H1 (cell line): ENCODE data around the gene MORC4. TPM values are rescaled to one million over a fixed set of nuclear protein-coding genes. Genes with fewer than 3 reads are reported as not detected.

Experiments used
- CTCF ChIA-PET: fragments of 300-600 bp; sonication (Branson Sonifier 250); formaldehyde crosslinking; loops from one replicate; lab custom pipeline; 2021; ENCODE audit not compliant: partially characterized antibody; lab: Charles Lee
- POLR2A ChIA-PET: fragments of 300-600 bp; sonication (Branson Sonifier 250); formaldehyde crosslinking; loops from one replicate; lab custom pipeline; 2021; ENCODE audit warnings: inconsistent platforms; ENCODE audit not compliant: partially characterized antibody; lab: Charles Lee
- DNase-seq, 2 experiments: peaks; one replicate each; pipeline versions ENCODE4 v3.0.0 to v3.0.0-alpha.2; 2010 to 2022; ENCODE audit warnings: low spot score in 2 of 2, low read depth in 1 of 2, mixed read lengths in 1 of 2
- FAIRE-seq: peaks from 2 replicates; lab custom pipeline; 2011; peaks lifted over from hg19 to GRCh38; lab: Jason Lieb, UNC
- H2AFZ ChIP-seq: 2 replicates; pipeline ENCODE4 v1.8.1; 2012; ENCODE audit warnings: low read length, inconsistent platforms
- H2AK5ac ChIP-seq: 2 replicates; pipeline ENCODE4 v1.6.1; 2013; ENCODE audit warnings: low read depth, low read length
- H2BK120ac ChIP-seq: replicated peaks from 2 replicates; pipeline ENCODE3; 2013; ENCODE audit warnings: low read depth, low read length, inconsistent platforms
- H2BK12ac ChIP-seq: 2 replicates; pipeline ENCODE4 v1.6.1; 2013; ENCODE audit warnings: low read depth, low read length
- H2BK15ac ChIP-seq: 2 replicates; pipeline ENCODE4 v1.6.1; 2013; ENCODE audit warnings: low read length
- H2BK20ac ChIP-seq: 2 replicates; pipeline ENCODE4 v1.6.1; 2013; ENCODE audit warnings: low read length
- H2BK5ac ChIP-seq: 2 replicates; pipeline ENCODE4 v1.6.1; 2013; ENCODE audit warnings: low read depth, low read length
- H3K14ac ChIP-seq: 2 replicates; pipeline ENCODE4 v1.6.1; 2013; ENCODE audit warnings: inconsistent platforms; ENCODE audit not compliant: insufficient read length
- H3K18ac ChIP-seq: 2 replicates; pipeline ENCODE4 v1.6.1; 2013; ENCODE audit warnings: low read length; ENCODE audit errors: extremely low read depth
- H3K23ac ChIP-seq: 2 replicates; pipeline ENCODE4 v1.6.1; 2013; ENCODE audit warnings: inconsistent platforms; ENCODE audit not compliant: insufficient read length
- H3K23me2 ChIP-seq: 2 replicates; pipeline ENCODE4 v1.6.1; 2013; ENCODE audit warnings: low read depth, low read length
- H3K27ac ChIP-seq: 2 replicates; pipeline ENCODE4 v1.6.1; 2011; ENCODE audit warnings: low read depth, low read length, inconsistent platforms
- H3K27me3 ChIP-seq, 4 experiments: replicated peaks in 1 of 4; 1 replicate in 1 of 4; 2 replicates in 3 of 4; pipeline versions ENCODE4 v1.6.1 to v1.8.1; 2011 to 2013; ENCODE audit warnings: low read length in 3 of 4, mild to moderate bottlenecking in 3 of 4, inconsistent platforms in 2 of 4, mixed read lengths in 2 of 4, moderate library complexity in 1 of 4; ENCODE audit not compliant: control insufficient read depth in 3 of 4, insufficient read depth in 3 of 4; ENCODE audit errors: extremely low read depth in 1 of 4
- H3K36me3 ChIP-seq, 4 experiments: 2 replicates each; pipeline versions ENCODE4 v1.6.1 to v1.8.1; 2011 to 2013; ENCODE audit warnings: mild to moderate bottlenecking in 4 of 4, low read length in 3 of 4, moderate library complexity in 2 of 4, control low read depth in 1 of 4, inconsistent platforms in 1 of 4; ENCODE audit not compliant: insufficient read depth in 4 of 4, control insufficient read depth in 2 of 4
- H3K4ac ChIP-seq: replicated peaks from 2 replicates; pipeline ENCODE3; 2013; ENCODE audit warnings: low read length, low read depth, mixed read lengths, inconsistent platforms; ENCODE audit not compliant: insufficient read length
- H3K4me1 ChIP-seq, 4 experiments: replicated peaks in 1 of 4; 1 replicate in 1 of 4; 2 replicates in 3 of 4; pipeline versions ENCODE4 v1.6.1 to v1.8.1; 2011 to 2013; ENCODE audit warnings: low read length in 3 of 4, inconsistent platforms in 2 of 4, mixed read lengths in 1 of 4; ENCODE audit not compliant: insufficient read depth in 4 of 4, control insufficient read depth in 3 of 4
- H3K4me2 ChIP-seq, 2 experiments: 2 replicates each; pipeline versions ENCODE4 v1.6.1 to v1.8.1; 2011 to 2013; ENCODE audit warnings: low read depth in 2 of 2, low read length in 2 of 2, control low read depth in 1 of 2, inconsistent platforms in 1 of 2, mild to moderate bottlenecking in 1 of 2; ENCODE audit not compliant: insufficient read depth in 1 of 2
- H3K4me3 ChIP-seq, 4 experiments: fragments of 200-600, 300-600 bp in 1 of 4; sonication (generic), shearing (Covaris generic), sonication (Bioruptor Twin) in 1 of 4; 2 replicates each; pipeline versions ENCODE4 v1.5.1 to v1.8.1; 2011 to 2016; ENCODE audit warnings: low read length in 4 of 4, low read depth in 3 of 4, control low read depth in 2 of 4, inconsistent platforms in 2 of 4, mild to moderate bottlenecking in 2 of 4, mixed read lengths in 1 of 4, moderate library complexity in 1 of 4; ENCODE audit not compliant: insufficient read depth in 2 of 4; ENCODE audit errors: extremely low read depth in 1 of 4
- H3K56ac ChIP-seq: replicated peaks from 2 replicates; pipeline ENCODE3; 2013; ENCODE audit warnings: low read depth, mild to moderate bottlenecking, mixed read lengths, low read length, inconsistent platforms; ENCODE audit not compliant: insufficient read length
- H3K79me1 ChIP-seq: 2 replicates; pipeline ENCODE4 v1.6.1; 2013; ENCODE audit warnings: low read depth, low read length, control low read depth
- H3K79me2 ChIP-seq, 2 experiments: 2 replicates each; pipeline versions ENCODE4 v1.6.1 to v1.8.1; 2012 to 2013; ENCODE audit warnings: low read length in 2 of 2, mild to moderate bottlenecking in 2 of 2, inconsistent platforms in 1 of 2; ENCODE audit not compliant: insufficient read depth in 2 of 2, control insufficient read depth in 1 of 2
- H3K9ac ChIP-seq, 4 experiments: replicated peaks in 1 of 4; 1 replicate in 1 of 4; 2 replicates in 3 of 4; pipeline versions ENCODE4 v1.6.1 to v1.8.1; 2011 to 2013; ENCODE audit warnings: low read depth in 3 of 4, low read length in 3 of 4, control low read depth in 2 of 4, mild to moderate bottlenecking in 2 of 4, moderate library complexity in 2 of 4, inconsistent platforms in 1 of 4; ENCODE audit errors: extremely low read depth in 1 of 4
- H3K9me3 ChIP-seq, 2 experiments: 2 replicates each; pipeline versions ENCODE4 v1.6.1 to v1.8.1; 2012 to 2013; ENCODE audit warnings: mild to moderate bottlenecking in 2 of 2, moderate library complexity in 2 of 2, control low read depth in 1 of 2, inconsistent platforms in 1 of 2, low read depth in 1 of 2, low read length in 1 of 2, mixed read lengths in 1 of 2; ENCODE audit not compliant: insufficient read depth in 2 of 2
- H4K20me1 ChIP-seq, 2 experiments: replicated peaks in 1 of 2; 2 replicates each; pipeline versions ENCODE3 to v1.8.1; 2011 to 2013; ENCODE audit warnings: inconsistent platforms in 2 of 2, low read length in 2 of 2, mild to moderate bottlenecking in 1 of 2; ENCODE audit not compliant: insufficient read depth in 2 of 2, control insufficient read depth in 1 of 2
- H4K5ac ChIP-seq: 2 replicates; pipeline ENCODE4 v1.6.1; 2013; ENCODE audit warnings: low read length, low read depth, mixed read lengths, inconsistent platforms; ENCODE audit not compliant: insufficient read length
- H4K8ac ChIP-seq: 2 replicates; pipeline ENCODE4 v1.8.0; 2013; ENCODE audit warnings: mild to moderate bottlenecking, moderate library complexity, low read length, inconsistent platforms; ENCODE audit not compliant: insufficient read depth; ENCODE audit errors: extremely low read depth
- H4K91ac ChIP-seq: replicated peaks from 2 replicates; pipeline ENCODE3; 2013; ENCODE audit warnings: low read length, mixed read lengths, inconsistent platforms; ENCODE audit not compliant: insufficient read length
- TBP ChIP-seq: IDR thresholded peaks from 2 replicates; pipeline ENCODE4 v1.6.1; 2011; ENCODE audit warnings: low read depth, low read length, improper control_type of control experiment
- WGBS, 2 experiments: shearing (Covaris generic) in 1 of 2; methylation state at CpG; one replicate each; pipeline versions ENCODE4 v1.1.6 to v1.1.7; 2013 to 2015; ENCODE audit warnings: low lambda C conversion rate in 2 of 2, mixed read lengths in 2 of 2, inconsistent platforms in 1 of 2, low coverage in 1 of 2, missing lambda C conversion rate in 1 of 2; ENCODE audit not compliant: insufficient replicate concordance in 2 of 2, insufficient coverage in 1 of 2, insufficient read length in 1 of 2; ENCODE audit errors: extremely low coverage in 1 of 2, missing lambda C conversion rate in 1 of 2; 5-methylcytosine and 5-hydroxymethylcytosine counted together
- polyA plus RNA-seq, 7 experiments: library from polyadenylated mRNA; depleted of rRNA in 3 of 7; stranded (reverse) in 5 of 7; unstranded in 2 of 7; fragments of >200 nt in 5 of 7; fragments of 200-250 nt in 2 of 7; gene quantifications; 1 replicate in 5 of 7; 2 replicates in 1 of 7; 4 replicates in 1 of 7; pipeline versions ENCODE4 v1.2.1 to v1.2.3, GENCODE V29; 2011 to 2013; ENCODE audit warnings: missing spikeins in 2 of 7, mixed read lengths in 2 of 7
- total RNA-seq: library from RNA; stranded (reverse); fragmentation: NEBNext Ultra II Directional; extraction: Animal tissue kit (Norgen Biotek cat#: 25700); gene quantifications from 2 replicates; pipeline ENCODE4 v1.2.1, GENCODE V29; 2021

Gene MORC4
- total and polyA plus RNA-seq, 2 of the 8 experiments (the other 6 are each of a cell fraction or from before 2014, with no cell fraction given): 1.4 to 2.5 TPM

DNA sequence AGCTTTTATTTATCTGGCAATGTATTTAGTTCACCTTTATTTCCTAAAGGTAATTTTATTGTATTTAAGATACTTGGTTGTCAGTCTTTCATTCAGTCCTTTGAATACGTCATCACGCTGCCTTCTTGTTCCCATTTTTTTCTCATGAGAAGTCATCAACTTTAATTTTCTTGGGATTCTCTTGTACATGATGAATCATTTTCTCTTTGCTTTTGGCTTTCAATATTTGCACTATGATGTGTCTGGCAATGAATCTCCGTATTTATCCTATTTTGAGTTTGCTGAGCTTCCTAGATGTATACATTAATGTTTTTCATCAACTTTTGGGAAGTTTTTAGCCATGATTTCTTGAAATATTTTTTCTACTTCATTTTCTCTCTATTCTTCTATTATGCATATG, 51.4 kb downstream of the MORC4 start:
- Histone ChIP-seq H3K36me3 (no peaks in the 10 kb centered on the region), H2BK20ac (no peak overlapping the region), H2BK15ac (no peak overlapping the region), H3K79me2 (no peaks in the 10 kb centered on the region), H3K27me3 (no peaks in the 10 kb centered on the region), H3K79me1 (no peaks in the 10 kb centered on the region), H3K4me3 (no peak overlapping the region), H2BK5ac (no peak overlapping the region), H3K4ac (no peak overlapping the region), H3K23me2 (no peaks in the 10 kb centered on the region), H3K4me2 (no peak overlapping the region), H2BK120ac (no peak overlapping the region), H3K56ac (no peak overlapping the region), H4K8ac (no peak overlapping the region), H3K18ac (no peak overlapping the region), H4K20me1 (no peaks in the 10 kb centered on the region), H3K14ac (no peak overlapping the region), H3K9me3 (no peaks in the 10 kb centered on the region), H3K23ac (no peak overlapping the region), H3K9ac (no peak overlapping the region), H3K4me1 (no peaks in the 10 kb centered on the region), H3K27ac (no peak overlapping the region), H4K91ac (no peak overlapping the region), H4K5ac (no peak overlapping the region), H2AFZ (no peak overlapping the region), H2AK5ac (no peak overlapping the region), H2BK12ac (no peak overlapping the region)
- DNase-seq (no peak), FAIRE-seq (no peak)
- CTCF ChIA-PET: no interaction called here
- POLR2A ChIA-PET: no interaction called here
- TF ChIP-seq TBP: no peak
- WGBS, 2 experiments: 92% methylated on average over 3 of the region's 3 CpGs; no CpG with 5 or more reads in 1 of the 2 experiments
